HAP-1 (cell line): ENCODE results near the gene BRIX1.
A peak's percentile ranks its signal among the peaks of the same experiment; 100 is the strongest.

Source experiments
- DNase-seq, 2 experiments: peaks; one replicate each; pipeline ENCODE4 v3.0.0-alpha.2; 2016 to 2020; ENCODE audit warnings: low spot score in 2 of 2
- H3K27me3 ChIP-seq: fragments of 250-450 bp; sonication (Bioruptor Pico); 2 replicates; pipeline ENCODE4 v1.5.1; 2020; ENCODE audit warnings: low read depth, mild to moderate bottlenecking, moderate library complexity
- H3K36me3 ChIP-seq: fragments of 250-450 bp; sonication (Bioruptor Pico); replicated peaks from 2 replicates; pipeline ENCODE4 v1.5.1; 2020; ENCODE audit warnings: mild to moderate bottlenecking
- H3K4me1 ChIP-seq: fragments of 250-450 bp; sonication (Bioruptor Pico); 2 replicates; pipeline ENCODE4 v1.5.1; 2020; ENCODE audit warnings: mild to moderate bottlenecking
- H3K4me3 ChIP-seq: fragments of 250-450 bp; sonication (Bioruptor Pico); 2 replicates; pipeline ENCODE4 v1.5.1; 2020; ENCODE audit warnings: mild to moderate bottlenecking, moderate library complexity
- H3K9me3 ChIP-seq: fragments of 250-450 bp; sonication (Bioruptor Pico); 2 replicates; pipeline ENCODE4 v1.5.1; 2020; ENCODE audit warnings: mild to moderate bottlenecking, moderate library complexity
- in situ Hi-C: fragments of 300-500 bp; cut with MboI; formaldehyde crosslinking; loops from 3 replicates; pipeline ENCODE4 v1.14.3; 2020; ENCODE audit warnings: low sequenced_read_pairs, inconsistent platforms, mixed read lengths

Gene BRIX1, protein sequence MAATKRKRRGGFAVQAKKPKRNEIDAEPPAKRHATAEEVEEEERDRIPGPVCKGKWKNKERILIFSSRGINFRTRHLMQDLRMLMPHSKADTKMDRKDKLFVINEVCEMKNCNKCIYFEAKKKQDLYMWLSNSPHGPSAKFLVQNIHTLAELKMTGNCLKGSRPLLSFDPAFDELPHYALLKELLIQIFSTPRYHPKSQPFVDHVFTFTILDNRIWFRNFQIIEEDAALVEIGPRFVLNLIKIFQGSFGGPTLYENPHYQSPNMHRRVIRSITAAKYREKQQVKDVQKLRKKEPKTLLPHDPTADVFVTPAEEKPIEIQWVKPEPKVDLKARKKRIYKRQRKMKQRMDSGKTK

DNA sequence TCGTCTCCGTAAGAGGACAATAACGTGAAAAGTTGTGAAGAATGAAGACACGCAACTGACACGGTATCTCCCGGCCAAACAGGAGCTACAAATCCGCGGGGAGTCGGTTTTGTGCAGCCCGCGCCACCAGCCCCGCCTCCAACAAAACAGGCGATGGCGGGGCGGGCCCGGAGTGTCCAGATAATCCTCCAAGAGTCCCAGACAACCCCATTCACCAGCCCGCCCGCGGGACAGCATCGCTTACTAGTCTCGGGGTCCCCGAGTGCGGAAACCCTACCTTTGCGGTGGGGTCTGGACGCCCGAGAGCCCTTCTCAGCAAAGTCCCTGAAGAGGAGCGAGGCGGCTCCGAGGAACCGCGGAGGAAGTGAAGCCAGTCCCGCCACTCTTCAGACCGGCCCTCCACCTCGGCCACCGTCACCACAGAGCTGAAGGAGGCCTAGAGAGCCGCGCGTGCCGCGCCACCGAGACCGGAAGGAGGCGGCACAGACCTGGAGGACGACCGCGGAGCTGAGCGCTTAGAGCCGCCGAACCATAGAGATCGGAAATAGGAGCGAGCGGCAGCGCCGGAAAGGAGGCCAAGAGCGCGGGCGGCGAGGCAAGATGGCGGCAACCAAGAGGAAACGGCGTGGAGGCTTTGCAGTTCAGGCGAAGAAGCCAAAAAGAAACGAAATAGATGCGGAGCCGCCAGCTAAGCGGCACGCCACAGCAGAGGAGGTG lies at the start of gene BRIX1, which contains the start of gene RAD1:
TSS of gene BRIX1 (plus strand) at position 573 of the 717 bp plus-strand sequence. CDS start at position 601, 28 bp downstream.
TSS of gene RAD1 (minus strand) at position 366 of the 717 bp plus-strand sequence. CDS start 612 bp downstream, outside the sequence.
- H3K36me3 ChIP-seq: peaks cover 39% of the 10 kb centered on the region

DNA sequence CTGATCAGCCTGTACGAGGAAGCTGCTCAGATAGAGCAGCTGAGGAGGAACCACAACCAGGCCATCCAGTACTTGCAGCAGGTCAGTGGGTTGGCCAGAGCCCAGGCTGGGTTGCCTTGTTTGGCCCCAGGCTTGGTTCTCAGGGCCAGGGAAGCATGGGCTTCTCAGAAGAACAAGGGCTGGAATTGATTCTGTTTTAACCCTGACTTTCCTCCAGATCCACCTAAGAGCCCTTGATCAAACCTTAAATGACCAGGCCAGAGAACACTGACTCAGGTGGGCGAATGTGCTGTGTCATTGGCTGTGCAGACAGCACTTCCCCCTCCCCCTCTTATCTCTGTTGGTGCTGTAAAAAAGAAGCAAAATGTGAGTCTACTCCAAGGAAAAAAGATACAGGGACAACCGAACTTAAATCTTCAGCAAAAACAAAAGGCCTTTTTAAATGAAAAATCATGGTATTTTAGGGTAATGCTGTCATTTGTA lies 48.5 kb upstream of the BRIX1 start:
- H3K4me1 ChIP-seq: peaks cover 7% of the 10 kb centered on the region
- DNase-seq: no peak
- H3K9me3 ChIP-seq: no peaks in the 10 kb centered on the region
- H3K27me3 ChIP-seq: no peaks in the 10 kb centered on the region
- no peak overlapping the region for H3K4me3 ChIP-seq
- in situ Hi-C loops: no loop called here
- no peaks in the 10 kb centered on the region for H3K36me3 ChIP-seq

More for the DNA sequence above, at the start of gene BRIX1, which contains the start of gene RAD1:
- Histone ChIP-seq H3K4me1 (peaks cover 10% of the 10 kb centered on the region), H3K9me3 (no peaks in the 10 kb centered on the region), H3K4me3 (peak within 1 kb of the TSS; percentile 78), H3K27me3 (no peaks in the 10 kb centered on the region)
- DNase-seq: peak; percentile 92 to 96
- in situ Hi-C loops: no loop called here

DNA sequence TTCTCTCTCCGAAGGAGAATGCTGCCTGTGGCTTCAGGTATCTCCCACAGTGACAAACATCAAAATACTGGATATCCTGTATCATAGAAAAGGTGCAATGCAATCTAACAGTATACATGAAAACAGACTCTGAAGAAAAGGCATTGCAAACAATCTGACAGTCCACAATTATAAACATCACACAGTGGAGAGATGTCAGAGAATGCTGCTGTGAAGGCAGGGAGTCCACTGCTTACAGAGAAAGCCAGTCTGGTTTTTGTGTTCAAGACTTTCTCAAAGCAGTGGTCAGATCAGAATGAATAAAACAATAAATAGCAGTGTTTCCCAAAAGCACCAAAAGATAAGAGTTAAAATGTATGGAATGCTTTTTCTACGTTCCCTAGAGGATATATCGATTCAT lies 47.9 kb upstream of the BRIX1 start:
- Histone ChIP-seq H3K4me3 (no peak overlapping the region), H3K36me3 (no peaks in the 10 kb centered on the region), H3K27me3 (no peaks in the 10 kb centered on the region), H3K4me1 (peaks cover 7% of the 10 kb centered on the region), H3K9me3 (no peaks in the 10 kb centered on the region)
- no peak for DNase-seq
- in situ Hi-C loops: no loop called here

DNA sequence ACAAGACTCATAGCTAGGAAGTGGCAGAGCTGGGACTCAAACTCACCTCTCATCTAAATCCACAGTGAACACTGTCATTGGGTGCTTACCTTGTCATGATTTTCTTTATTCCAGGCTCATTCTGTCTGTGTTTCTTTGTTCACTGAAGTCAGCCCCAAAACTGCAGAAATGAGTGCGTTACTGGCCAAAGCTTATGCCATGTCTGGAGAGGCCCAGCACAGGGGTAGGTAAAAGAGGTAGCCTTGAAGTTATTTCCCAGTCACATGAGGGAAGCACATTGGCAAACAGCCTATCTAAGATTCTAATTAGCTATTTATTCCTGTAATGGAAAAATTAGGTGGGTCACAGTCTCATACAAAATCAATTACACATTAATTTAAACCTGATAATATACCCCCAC lies 46.7 kb upstream of the BRIX1 start:
- H3K4me3 ChIP-seq: no peak overlapping the region
- peaks cover 1% of the 10 kb centered on the region; the same call in 1 of the 2 replicates for H3K27me3 ChIP-seq
- H3K4me1 ChIP-seq: peaks cover 4% of the 10 kb centered on the region
- no peaks in the 10 kb centered on the region for H3K36me3 ChIP-seq
- no peaks in the 10 kb centered on the region for H3K9me3 ChIP-seq
- in situ Hi-C loops: no loop called here
- no peak for DNase-seq

DNA sequence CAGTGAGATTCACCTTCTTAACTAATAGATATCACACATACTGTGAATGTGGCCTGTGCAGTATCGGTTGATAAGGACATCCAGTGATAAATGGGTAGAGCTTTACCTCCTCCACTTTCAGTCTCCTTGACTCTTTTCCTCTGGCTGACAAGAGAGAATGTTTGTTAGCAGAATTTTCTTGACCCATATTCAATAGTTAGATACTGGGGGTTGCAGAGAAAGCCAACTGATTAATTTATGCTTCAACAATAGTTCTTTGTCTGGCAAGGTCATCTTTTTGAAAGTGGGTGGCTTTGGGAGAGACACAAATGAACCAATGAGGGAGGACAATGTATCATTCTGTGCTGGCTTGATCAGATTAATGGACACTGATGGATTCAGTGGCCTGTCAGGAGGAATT lies 46.3 kb upstream of the BRIX1 start:
- no peak for DNase-seq

DNA sequence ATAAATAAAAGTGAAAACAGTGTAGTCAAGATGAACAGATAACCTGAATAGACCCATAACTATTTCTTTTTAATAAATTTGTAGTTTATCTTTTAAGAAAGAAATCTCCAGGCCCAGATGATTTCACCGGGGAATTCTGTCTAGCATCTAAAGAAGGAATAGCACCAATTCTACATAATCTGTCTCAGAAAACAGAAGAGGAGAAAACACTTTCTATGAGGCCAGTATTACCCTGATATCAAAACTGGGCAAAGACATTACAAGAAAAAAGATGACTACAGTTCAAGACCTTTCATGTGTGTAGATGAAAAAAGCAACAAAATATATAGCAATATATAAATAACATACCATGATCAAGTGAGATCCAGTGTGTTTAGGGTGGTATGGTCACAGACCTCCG lies 45.1 kb upstream of the BRIX1 start:
- no peak overlapping the region for H3K4me3 ChIP-seq
- in situ Hi-C loops: no loop called here

More for the DNA sequence above, 46.3 kb upstream of the BRIX1 start:
- Histone ChIP-seq H3K36me3 (no peaks in the 10 kb centered on the region), H3K4me3 (no peak overlapping the region), H3K27me3 (peaks cover 4% of the 10 kb centered on the region; the same call in 1 of the 2 replicates), H3K4me1 (0 out of 2 replicates have a peak, but pooled peaks cover under 1% of the 10 kb centered on the region), H3K9me3 (no peaks in the 10 kb centered on the region)
- in situ Hi-C loops: no loop called here

DNA sequence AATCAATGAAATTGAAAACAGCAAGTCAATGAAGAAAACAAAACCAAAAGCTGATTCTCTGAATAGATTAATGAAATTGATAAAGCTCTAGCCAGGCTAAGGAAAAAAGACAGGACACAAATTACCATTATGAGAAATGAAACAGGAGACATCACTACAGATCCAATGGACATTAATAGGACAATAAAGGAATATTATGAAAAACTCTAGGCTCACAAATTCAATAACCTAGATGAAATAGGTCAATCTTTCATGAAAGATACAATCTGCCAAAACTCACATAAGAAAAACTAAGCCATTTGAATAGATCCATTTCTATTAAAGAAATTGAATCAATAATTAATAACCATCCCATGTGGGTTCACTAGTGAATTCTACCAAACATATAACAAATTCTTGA lies 39.2 kb upstream of the BRIX1 start:
- in situ Hi-C loops: loop anchor here (25.0 kb wide), 1 partner anchor 689 kb away; no protein-coding TSS in a partner anchor
- peaks cover 7% of the 10 kb centered on the region; the same call in 1 of the 2 replicates for H3K27me3 ChIP-seq

More for the DNA sequence above, 45.1 kb upstream of the BRIX1 start:
- Histone ChIP-seq H3K9me3 (no peaks in the 10 kb centered on the region), H3K4me1 (no peaks in the 10 kb centered on the region), H3K36me3 (no peaks in the 10 kb centered on the region), H3K27me3 (peaks cover 4% of the 10 kb centered on the region; the same call in 1 of the 2 replicates)
- DNase-seq: no peak

DNA sequence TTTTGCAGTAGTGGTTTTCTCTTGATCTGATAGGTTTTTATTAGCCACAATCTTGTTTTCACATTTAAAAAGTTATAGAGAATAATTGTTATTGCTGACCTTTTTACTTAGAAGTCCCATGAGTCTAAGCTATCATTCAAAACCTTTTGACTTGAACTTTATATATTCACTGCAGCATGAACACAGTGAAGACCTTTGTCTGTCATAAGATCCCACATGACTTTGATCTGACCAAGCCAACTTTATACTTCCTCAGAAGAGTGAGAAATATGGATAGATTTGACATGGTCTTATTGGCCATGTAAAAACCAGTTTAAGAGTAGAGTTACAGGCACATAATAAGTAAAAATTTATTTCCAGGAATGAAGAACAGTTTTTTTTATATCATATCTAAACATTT lies 34.3 kb upstream of the BRIX1 start:
- in situ Hi-C loops: loop anchor here (25.0 kb wide), 1 partner anchor 694 kb away; no protein-coding TSS in a partner anchor
- Histone ChIP-seq H3K9me3 (peaks cover 3% of the 10 kb centered on the region; the same call in 1 of the 2 replicates), H3K36me3 (no peaks in the 10 kb centered on the region), H3K4me1 (no peaks in the 10 kb centered on the region), H3K27me3 (peaks cover 5% of the 10 kb centered on the region; the same call in 1 of the 2 replicates), H3K4me3 (no peak overlapping the region)
- DNase-seq: no peak

More for the DNA sequence above, 39.2 kb upstream of the BRIX1 start:
- Histone ChIP-seq H3K9me3 (peaks cover 6% of the 10 kb centered on the region; the same call in 1 of the 2 replicates), H3K4me1 (no peaks in the 10 kb centered on the region), H3K36me3 (no peaks in the 10 kb centered on the region), H3K4me3 (no peak overlapping the region)
- no peak for DNase-seq

DNA sequence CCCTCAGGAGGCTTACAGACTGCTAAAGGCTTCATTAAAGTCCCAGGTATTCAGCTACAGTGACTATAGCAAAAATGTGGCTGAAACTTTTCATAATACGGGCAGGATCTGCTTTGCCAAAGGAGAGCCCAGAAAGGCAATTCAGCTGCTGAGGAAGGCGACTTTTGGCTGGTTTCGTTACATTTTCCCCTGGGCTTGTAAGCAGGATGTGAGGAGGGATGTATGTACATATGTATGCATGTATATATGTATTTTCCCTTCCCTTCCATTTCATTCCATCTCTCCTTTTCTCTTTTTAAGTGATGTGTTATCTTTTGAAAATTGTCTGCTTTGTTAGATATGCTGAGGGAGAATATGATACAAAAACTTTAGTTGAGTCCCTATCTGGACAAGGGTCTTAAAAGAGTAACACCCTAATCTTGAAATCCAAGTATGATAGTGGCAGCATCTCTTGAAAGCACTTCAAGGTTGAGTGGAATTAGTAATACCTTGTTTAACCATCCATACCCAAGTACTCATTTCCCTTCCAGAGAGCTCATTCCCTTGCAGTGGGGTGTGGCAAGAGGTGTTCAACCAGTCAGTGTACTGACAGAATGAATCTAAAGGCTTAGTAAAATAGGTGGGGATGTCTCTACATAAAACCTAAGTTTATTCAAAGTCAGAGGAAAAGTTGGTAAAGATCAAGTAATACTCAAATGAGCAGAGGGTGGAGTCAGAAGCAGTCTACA lies 29.0 kb upstream of the BRIX1 start:
- in situ Hi-C loops: loop anchor here (25.0 kb wide), 1 partner anchor 699 kb away; no protein-coding TSS in a partner anchor
- Histone ChIP-seq H3K27me3 (peaks cover 2% of the 10 kb centered on the region; the same call in 1 of the 2 replicates), H3K9me3 (no peaks in the 10 kb centered on the region), H3K4me1 (no peaks in the 10 kb centered on the region), H3K4me3 (no peak overlapping the region), H3K36me3 (no peaks in the 10 kb centered on the region)
- DNase-seq: no peak

DNA sequence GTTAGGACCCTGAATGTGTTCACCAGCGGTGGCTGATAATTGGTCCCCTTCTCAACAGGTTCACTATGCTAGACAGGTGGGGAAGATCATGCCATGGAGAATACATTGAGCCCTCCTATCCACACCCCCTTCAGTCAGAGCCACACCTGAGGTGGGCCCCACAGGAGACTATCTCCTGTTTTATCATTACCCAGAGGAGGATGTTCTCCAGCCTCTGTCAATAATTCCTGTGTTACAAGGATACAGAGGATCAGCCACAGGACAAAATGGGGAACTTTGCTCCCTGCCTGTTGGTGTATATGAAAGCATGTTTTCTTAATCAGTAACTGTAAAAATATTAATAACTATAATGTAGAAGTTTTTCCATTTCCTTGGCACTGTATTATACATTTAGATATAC lies 26.1 kb upstream of the BRIX1 start:
- in situ Hi-C loops: loop anchor here (25.0 kb wide), 1 partner anchor 702 kb away; no protein-coding TSS in a partner anchor
- Histone ChIP-seq H3K36me3 (no peaks in the 10 kb centered on the region), H3K27me3 (peaks cover 2% of the 10 kb centered on the region; the same call in 1 of the 2 replicates), H3K4me3 (no peak overlapping the region), H3K4me1 (no peaks in the 10 kb centered on the region; the same call in 1 of the 2 replicates), H3K9me3 (no peaks in the 10 kb centered on the region)
- DNase-seq: no peak

DNA sequence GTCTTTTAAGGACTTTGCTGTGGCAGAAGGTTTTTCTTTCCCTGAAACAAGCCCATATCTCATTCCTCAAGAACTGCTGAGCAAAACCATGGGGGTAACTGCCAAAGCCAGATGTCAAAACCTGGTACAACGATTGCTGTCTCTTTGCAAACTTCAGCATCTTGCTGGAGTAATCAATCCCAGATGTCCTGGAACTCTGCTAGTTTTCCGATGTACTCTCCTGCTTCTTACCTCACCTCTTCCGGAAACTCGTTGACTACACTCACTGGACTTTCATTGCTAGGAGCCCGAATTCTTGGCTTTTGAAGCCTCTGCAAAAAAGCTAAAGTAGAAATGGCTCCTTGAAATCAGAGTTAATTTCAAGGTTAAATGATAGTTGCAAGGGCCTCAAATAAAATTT lies 23.5 kb upstream of the BRIX1 start:
- Histone ChIP-seq H3K4me3 (no peak overlapping the region), H3K27me3 (no peaks in the 10 kb centered on the region; the same call in 1 of the 2 replicates), H3K9me3 (no peaks in the 10 kb centered on the region), H3K4me1 (no peaks in the 10 kb centered on the region; the same call in 1 of the 2 replicates), H3K36me3 (no peaks in the 10 kb centered on the region)
- in situ Hi-C loops: loop anchor here (10.0 to 25.0 kb wide), 2 partner anchors 367 to 705 kb away; no protein-coding TSS in a partner anchor
- no peak for DNase-seq

DNA sequence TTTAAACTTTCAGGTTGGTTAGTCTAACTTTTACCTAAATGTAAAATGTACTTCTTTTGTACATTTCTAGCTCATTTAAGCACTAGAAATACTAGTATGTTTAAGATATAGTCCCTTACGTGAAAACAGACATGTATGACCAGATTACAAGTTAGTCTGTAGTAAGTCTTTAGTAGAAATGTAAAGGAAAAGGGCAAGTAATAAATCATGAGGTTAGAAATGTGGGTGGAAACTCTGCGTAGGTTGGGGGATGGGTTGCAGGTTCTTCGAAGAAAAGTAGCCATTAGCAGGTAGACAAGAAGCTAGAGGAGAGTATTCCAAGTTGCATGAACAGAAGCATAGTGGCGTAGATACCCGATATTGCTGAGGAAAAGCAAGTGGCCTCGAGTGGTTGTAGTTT lies 23.1 kb upstream of the BRIX1 start:
- H3K9me3 ChIP-seq: no peaks in the 10 kb centered on the region
- no peak for DNase-seq
- H3K27me3 ChIP-seq: no peaks in the 10 kb centered on the region
- H3K4me1 ChIP-seq: no peaks in the 10 kb centered on the region; the same call in 1 of the 2 replicates
- no peak overlapping the region for H3K4me3 ChIP-seq
- H3K36me3 ChIP-seq: no peaks in the 10 kb centered on the region
- in situ Hi-C loops: loop anchor here (10.0 to 25.0 kb wide), 2 partner anchors 368 to 705 kb away; no protein-coding TSS in a partner anchor

DNA sequence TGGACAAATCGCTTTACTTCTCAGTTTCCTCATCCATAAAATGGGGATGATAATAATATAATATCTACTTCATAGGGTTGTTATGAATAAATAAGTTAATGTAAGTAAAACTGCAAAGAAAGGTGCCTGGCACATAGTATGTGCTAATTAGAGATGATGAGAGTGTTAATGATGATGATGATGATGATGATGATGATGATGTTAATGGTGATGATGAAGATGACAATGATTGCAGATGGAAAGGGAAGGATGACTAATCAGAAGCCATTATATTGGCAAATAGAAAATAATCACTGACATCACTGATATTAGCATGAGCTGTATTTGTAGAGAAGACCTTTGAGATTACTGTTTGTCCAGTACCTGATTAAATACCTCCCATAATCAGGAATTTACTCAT lies 20.8 kb upstream of the BRIX1 start:
- Histone ChIP-seq H3K9me3 (no peaks in the 10 kb centered on the region), H3K4me3 (no peak overlapping the region), H3K36me3 (no peaks in the 10 kb centered on the region), H3K27me3 (no peaks in the 10 kb centered on the region), H3K4me1 (no peaks in the 10 kb centered on the region; the same call in 1 of the 2 replicates)
- in situ Hi-C loops: loop anchor here (5.0 to 25.0 kb wide), 3 partner anchors 370 to 707 kb away; no protein-coding TSS in a partner anchor
- no peak for DNase-seq
